ENCODE data around the gene PPP1R36.

PPP1R36 gene

GRCh38 chr14:64604881-64605280 lies 55.1 kb downstream of the PPP1R36 start:
- no peak for TF ChIP-seq ZFX (IDR thresholded peaks at IDR 0.05; ENCODE audit: borderline replicate concordance)
- H3K27ac ChIP-seq, result no peak overlapping the region

- TF ChIP-seq ZFX (IDR thresholded peaks at IDR 0.05; ENCODE audit: borderline replicate concordance) (no peak), CTCF (IDR thresholded peaks at IDR 0.05) (no peak)
- no peak overlapping the region for H3K27ac ChIP-seq
Observed at GRCh38 chr14:64605926-64606685, 56.3 kb downstream of the PPP1R36 start.

- TF ChIP-seq ZFX (IDR thresholded peaks at IDR 0.05; ENCODE audit: borderline replicate concordance) (no peak), CTCF (IDR thresholded peaks at IDR 0.05) (no peak)
- peak overlapping the region; percentile 83 for H3K27ac ChIP-seq
Observed at GRCh38 chr14:64610049-64610746, 60.4 kb downstream of the PPP1R36 start.

- TF ChIP-seq ZFX (IDR thresholded peaks at IDR 0.05; ENCODE audit: borderline replicate concordance), result no peak
- TF ChIP-seq CTCF (IDR thresholded peaks at IDR 0.05), result no peak
- peak overlapping the region; percentile 83 for H3K27ac ChIP-seq
Observed at GRCh38 chr14:64611358-64612020, 61.7 kb downstream of the PPP1R36 start.

- H3K27ac ChIP-seq, result peak overlapping the region; percentile 83
- TF ChIP-seq ZFX (IDR thresholded peaks at IDR 0.05; ENCODE audit: borderline replicate concordance), result no peak
- no peak for TF ChIP-seq CTCF (IDR thresholded peaks at IDR 0.05)
Observed at GRCh38 chr14:64612021-64612380, 62.2 kb downstream of the PPP1R36 start.

GRCh38 chr14:64612971-64613666 lies 63.4 kb downstream of the PPP1R36 start:
- TF ChIP-seq ZFX (IDR thresholded peaks at IDR 0.05; ENCODE audit: borderline replicate concordance), result no peak
- no peak for TF ChIP-seq CTCF (IDR thresholded peaks at IDR 0.05)
- H3K27ac ChIP-seq, result no peak overlapping the region; the same call in 1 of the 2 replicates

- no peak overlapping the region for H3K27ac ChIP-seq
- TF ChIP-seq CTCF (IDR thresholded peaks at IDR 0.05), result no peak
- no peak for TF ChIP-seq ZFX (IDR thresholded peaks at IDR 0.05; ENCODE audit: borderline replicate concordance)
Observed at GRCh38 chr14:64614166-64614565, 64.4 kb downstream of the PPP1R36 start.
